Gastrocnemius medialis (tissue), 4 donors: Measurements from ENCODE around the gene CAMSAP2.

Experiments used
- CTCF ChIP-seq, 5 experiments: fragments of 450-650 bp in 3 of 5; fragments of 200-600 bp in 2 of 5; sonication (generic) in 2 of 5; IDR thresholded peaks in 4 of 5; conservative IDR thresholded peaks in 1 of 5; 1 replicate in 4 of 5; 2 replicates in 1 of 5; pipeline ENCODE4 v1.5.1; 2016 to 2019; ENCODE audit warnings: antibody characterized with exemption in 5 of 5, mild to moderate bottlenecking in 3 of 5, moderate library complexity in 3 of 5
- POLR2A ChIP-seq, 2 donors: fragments of 450-650 bp; IDR thresholded peaks; one replicate each; pipeline ENCODE4 v1.6.1; 2017; ENCODE audit warnings: antibody characterized with exemption in 2 of 2, mild to moderate bottlenecking in 2 of 2, moderate library complexity in 2 of 2

GRCh38 chr1:200850554-200850953 is 111.9 kb downstream of the CAMSAP2 start:
- TF ChIP-seq CTCF (IDR thresholded peaks at IDR 0.05 in 4 of 5, conservative IDR thresholded peaks at IDR 0.05 in 1 of 5), result no peak
- no peak for TF ChIP-seq POLR2A (IDR thresholded peaks at IDR 0.05)
